HG03520 (cell line): ENCODE data around the gene TOPBP1.
A peak's percentile ranks its signal among the peaks of the same experiment; 100 is the strongest.
"Not testable (repeated sequence)": the region's sequence is repeated elsewhere in the genome, so short reads cannot be mapped to it uniquely, and the experiment has no call there.

Experiments
- ATAC-seq: cut with Tn5 transposase; IDR thresholded peaks from one replicate; pipeline ENCODE4 v1.9.1; 2021; ENCODE audit warnings: mild to moderate bottlenecking, moderate library complexity; ENCODE audit not compliant: unreplicated experiment

TOPBP1 gene

GRCh38 chr3:133661454-133662277 is at the start of gene TOPBP1:
Gene TOPBP1, minus strand, starts transcription at chr3:133661941. Its CDS starts 814 bp downstream, at chr3:133661127.
- peak; percentile 87 for ATAC-seq

- ATAC-seq = no peak
Observed at GRCh38 chr3:133711013-133711412, 49.3 kb upstream of the TOPBP1 start.

DNA sequence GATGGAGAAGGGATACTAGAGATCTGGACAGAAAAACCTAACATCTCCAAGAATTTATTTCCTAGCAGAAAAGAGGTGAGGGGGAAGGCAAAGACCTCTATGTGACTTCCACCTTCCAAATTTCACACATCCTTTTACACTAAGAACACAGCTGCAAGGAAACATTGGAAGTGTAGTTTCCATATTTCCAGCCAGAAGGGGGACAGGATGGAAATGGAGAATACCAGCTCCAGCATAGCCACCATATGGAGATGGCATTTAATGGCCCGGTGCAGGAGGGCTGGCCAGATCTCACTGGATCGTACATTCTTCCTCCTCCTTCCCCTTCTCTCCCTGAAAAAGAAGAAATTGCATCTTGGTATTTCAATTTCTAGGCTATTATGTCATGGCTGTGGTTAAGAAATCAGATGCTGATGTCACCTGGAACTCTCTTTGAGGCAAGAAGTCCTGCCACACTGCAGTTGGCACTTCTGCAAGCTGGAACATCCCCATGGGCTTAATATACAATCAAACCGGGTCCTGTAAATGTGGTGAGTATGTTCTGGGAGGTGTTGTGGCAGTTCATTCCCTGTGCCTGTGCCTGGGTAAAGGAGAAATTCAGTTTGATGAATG is 47.5 kb upstream of the TOPBP1 start:
- no peak for ATAC-seq

- ATAC-seq = no peak
Observed at GRCh38 chr3:133706033-133706432, 44.3 kb upstream of the TOPBP1 start.

- no peak for ATAC-seq
Observed at GRCh38 chr3:133703915-133704314, 42.2 kb upstream of the TOPBP1 start.

DNA sequence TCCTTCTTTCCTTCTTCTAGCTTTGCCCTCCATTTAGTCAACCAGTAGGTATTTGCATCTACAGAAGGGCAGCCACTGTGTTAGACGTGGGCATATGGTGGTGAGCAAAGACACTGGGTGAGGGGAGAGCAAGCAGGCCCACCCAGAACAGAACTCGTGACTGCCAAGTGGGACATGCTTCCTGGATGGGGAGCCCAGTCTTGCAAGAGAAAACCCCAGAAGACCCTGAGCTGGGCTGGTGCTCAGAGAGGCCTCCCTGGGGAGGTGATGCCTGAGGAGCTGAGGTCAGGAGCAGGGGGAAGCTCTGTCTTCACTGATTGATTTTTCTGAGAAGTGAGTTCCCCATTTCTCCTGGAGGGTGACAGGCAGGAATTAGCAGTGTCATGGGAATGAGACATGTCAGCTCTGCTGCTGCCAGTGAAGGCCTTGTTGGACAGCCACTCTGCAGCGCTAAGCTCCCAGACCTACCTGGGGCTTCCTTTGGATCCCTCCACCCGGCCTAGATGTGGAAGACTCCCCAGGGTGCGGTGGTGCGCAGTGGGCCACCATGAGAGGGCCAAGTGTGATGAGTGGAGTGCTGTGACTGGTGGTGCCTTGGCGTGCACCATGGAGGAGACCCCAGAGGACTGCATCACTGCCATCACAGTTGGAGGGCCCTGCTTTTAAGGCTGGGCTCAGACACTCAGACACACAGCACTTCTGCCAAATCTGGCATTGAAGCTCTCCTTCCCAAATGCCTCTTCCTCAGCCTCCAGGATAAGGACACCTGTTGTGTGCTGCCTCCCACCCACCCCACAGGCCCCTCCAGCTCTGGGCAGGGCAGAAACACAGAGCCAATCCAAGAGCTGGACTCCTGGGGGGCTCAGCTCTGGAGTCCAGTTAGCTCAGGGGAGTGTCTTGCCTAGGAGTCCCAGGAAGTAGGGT is 40.0 kb upstream of the TOPBP1 start:
- no peak for ATAC-seq

GRCh38 chr3:133700351-133700750 is 38.6 kb upstream of the TOPBP1 start:
- no peak for ATAC-seq

GRCh38 chr3:133699903-133700302 is 38.2 kb upstream of the TOPBP1 start:
- ATAC-seq = no peak

GRCh38 chr3:133699467-133699866 is 37.7 kb upstream of the TOPBP1 start:
- no peak for ATAC-seq

GRCh38 chr3:133697960-133698359 is 36.2 kb upstream of the TOPBP1 start:
- no peak for ATAC-seq

GRCh38 chr3:133695560-133696171 is 33.9 kb upstream of the TOPBP1 start:
- ATAC-seq = no peak

- no peak for ATAC-seq
Observed at GRCh38 chr3:133694288-133695268, 32.8 kb upstream of the TOPBP1 start.

- no peak for ATAC-seq
Observed at GRCh38 chr3:133693821-133694220, 32.1 kb upstream of the TOPBP1 start.

DNA sequence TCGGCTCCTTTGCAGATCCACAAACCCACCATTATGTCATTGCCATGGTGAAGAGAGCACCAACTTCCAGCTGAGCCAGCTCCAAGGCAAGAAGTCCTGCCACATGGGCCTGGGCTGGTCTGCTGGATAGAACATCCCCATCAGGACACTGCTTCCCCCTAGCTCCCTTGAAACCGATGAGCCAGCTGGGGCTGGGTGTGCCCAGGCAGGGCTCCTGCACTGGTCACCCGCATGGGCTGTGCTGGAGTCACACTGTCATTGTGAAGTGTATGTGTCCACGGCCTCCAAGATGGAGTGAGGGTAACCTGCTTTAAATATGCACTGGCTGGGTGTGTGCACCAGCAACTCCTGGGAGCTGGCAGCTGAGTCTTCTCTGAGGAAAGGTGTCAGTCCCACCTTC is 31.0 kb upstream of the TOPBP1 start:
- ATAC-seq = no peak

DNA sequence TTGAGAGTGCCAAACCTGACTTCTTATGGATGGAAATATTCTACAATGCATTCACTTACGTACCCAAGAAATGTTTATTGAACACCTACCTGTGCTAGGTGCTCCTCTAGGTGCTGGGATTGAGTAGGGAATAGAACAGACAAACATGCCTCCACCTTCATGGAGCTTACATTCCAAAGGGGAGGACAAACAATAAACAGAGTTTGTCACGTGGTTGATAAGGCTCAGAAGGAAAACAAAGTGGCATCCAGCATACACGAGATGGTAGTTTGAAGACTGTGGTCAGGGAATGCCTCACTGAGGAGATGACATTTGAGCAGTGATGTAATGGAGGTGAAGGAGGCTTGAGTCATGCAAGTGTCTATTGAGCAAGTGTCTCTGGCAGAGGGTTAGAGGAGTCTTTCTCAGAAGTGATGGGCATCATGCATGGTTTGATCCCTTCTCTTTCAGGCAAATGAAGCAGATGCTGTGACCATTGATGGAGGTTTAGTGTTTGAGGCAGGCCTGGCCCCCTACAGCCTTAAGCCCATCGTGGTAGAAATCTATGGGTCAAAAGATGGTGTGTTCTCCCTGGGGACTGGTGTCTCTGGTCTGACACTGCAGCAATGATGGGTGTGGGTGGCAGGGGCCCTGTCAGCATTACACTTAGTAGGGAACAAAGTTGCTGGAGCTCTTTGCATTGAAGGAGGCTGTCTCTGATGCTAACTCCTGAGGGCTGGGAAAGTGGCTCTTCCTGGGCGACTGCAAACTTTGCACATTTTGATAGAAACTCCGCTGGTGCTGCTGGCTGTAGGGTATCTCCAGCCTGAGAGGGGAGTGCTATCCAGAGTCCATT is 29.7 kb upstream of the TOPBP1 start:
- no peak for ATAC-seq

- ATAC-seq = not testable (repeated sequence)
Observed at GRCh38 chr3:133677993-133678392, 16.3 kb upstream of the TOPBP1 start.

DNA sequence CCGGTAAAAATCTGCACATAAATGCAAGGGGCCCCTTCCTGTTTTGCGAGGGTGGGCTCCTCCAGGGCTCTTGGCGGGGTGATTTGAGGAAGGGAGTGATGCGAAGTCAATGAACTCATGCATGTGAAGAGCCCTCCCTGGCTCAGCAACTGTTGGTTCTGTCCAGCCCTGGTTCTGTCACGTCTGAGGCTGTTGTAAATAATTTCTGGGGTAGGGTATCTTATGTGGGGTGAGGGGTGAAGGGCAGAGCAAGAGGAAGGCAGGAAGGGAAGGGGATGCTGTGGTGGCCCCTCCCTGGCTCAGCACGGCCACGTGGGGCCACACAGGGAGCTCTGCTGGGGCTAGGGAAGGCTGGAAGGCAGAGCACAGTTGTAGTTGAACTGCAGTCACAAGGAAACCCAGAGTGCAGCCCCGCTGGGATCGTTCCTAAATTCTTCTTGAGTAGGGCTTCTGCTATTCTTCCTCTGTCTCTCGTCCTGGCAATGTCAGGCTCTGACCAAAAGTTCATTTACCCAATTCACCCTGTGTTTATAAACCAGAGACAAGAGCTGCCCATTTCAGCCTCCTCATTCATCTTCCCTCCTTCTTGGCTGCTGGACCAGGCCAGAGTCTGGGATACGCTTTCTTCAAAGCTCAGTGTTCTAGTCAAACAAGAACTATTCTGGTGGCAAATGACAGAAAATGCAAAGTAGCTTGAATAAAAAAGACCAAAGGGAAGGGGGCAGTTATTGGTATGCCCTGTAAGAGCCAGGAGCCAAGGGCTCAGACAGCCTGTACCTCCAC is 14.8 kb upstream of the TOPBP1 start:
- no peak for ATAC-seq
